DND-41 (cell line): ENCODE measurements around the gene TGFB1.

Source experiments
- CTCF ChIP-seq: IDR thresholded peaks from 2 replicates; pipeline ENCODE4 v1.5.1; 2012; ENCODE audit warnings: borderline replicate concordance, low read length, moderate library complexity, mild to moderate bottlenecking; ENCODE audit not compliant: poor library complexity, severe bottlenecking; ENCODE audit errors: extremely low read depth
- EZH2 ChIP-seq: IDR thresholded peaks from 3 replicates; pipeline ENCODE4 v1.6.1; 2012; ENCODE audit warnings: borderline replicate concordance, low read depth, mild to moderate bottlenecking, moderate library complexity, low read length, inconsistent platforms; ENCODE audit not compliant: severe bottlenecking

- no peak for TF ChIP-seq EZH2
- TF ChIP-seq CTCF, result no peak
Observed at GRCh38 chr19:41307954-41308449, 45.7 kb downstream of the TGFB1 start.
